Dermis microvascular lymphatic vessel endothelial cell (primary cell): ENCODE data around the gene PARVA. TPM values are rescaled to one million over a fixed set of nuclear protein-coding genes. Genes with fewer than 3 reads are reported as not detected.
"Not testable (repeated sequence)": the region's sequence is repeated elsewhere in the genome, so short reads cannot be mapped to it uniquely, and the experiment has no call there.

Source experiments
- DNase-seq, 2 donors: peaks; one replicate each; pipeline versions ENCODE4 v3.0.0 to v3.0.0-alpha.2; 2010; ENCODE audit warnings: low read depth in 2 of 2
- total RNA-seq: library from RNA; depleted of rRNA; stranded (reverse); fragments of >200 nt; gene quantifications from 2 replicates; pipeline ENCODE4 v1.2.1, GENCODE V29; 2014

Gene PARVA, protein sequence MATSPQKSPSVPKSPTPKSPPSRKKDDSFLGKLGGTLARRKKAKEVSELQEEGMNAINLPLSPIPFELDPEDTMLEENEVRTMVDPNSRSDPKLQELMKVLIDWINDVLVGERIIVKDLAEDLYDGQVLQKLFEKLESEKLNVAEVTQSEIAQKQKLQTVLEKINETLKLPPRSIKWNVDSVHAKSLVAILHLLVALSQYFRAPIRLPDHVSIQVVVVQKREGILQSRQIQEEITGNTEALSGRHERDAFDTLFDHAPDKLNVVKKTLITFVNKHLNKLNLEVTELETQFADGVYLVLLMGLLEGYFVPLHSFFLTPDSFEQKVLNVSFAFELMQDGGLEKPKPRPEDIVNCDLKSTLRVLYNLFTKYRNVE
- total RNA-seq = 17.6 and 25.5 TPM in 2 replicates

DNA sequence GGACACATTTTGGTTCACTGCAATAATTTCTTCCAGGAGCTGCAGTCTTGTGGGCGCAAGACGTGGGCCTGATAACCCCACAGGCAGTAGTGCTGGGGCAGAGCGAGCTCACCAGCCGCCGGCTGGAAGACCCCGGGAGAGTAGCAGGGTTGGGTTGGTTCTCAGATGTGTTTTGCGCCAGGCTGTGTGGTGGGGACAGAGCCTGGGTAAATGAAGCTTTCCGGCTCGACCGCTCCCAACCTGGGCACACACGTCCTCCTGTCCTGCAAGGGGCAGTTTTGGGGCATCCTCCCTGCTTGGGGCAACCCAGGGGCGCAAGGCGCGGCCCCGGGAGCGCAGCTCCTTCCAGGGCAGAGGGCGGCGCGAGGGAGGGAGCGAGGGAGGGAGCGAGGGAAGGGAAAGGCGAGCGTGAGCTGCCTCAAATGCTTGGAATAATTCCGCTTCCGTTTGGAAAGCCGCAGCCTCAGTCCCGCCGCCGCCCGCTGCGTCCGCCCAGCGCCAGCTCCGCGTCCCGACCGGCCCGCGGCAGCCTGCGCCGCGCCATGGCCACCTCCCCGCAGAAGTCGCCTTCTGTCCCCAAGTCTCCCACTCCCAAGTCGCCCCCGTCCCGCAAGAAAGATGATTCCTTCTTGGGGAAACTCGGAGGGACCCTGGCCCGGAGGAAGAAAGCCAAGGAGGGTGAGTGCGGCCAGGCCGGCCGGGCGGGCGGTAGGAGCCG lies at the start of gene PARVA:
Gene PARVA, plus strand, starts transcription at position 466 of the 718 bp plus-strand sequence. Its CDS starts 77 bp downstream, at position 543.
- peak; percentile 30 to 77 for DNase-seq

DNA sequence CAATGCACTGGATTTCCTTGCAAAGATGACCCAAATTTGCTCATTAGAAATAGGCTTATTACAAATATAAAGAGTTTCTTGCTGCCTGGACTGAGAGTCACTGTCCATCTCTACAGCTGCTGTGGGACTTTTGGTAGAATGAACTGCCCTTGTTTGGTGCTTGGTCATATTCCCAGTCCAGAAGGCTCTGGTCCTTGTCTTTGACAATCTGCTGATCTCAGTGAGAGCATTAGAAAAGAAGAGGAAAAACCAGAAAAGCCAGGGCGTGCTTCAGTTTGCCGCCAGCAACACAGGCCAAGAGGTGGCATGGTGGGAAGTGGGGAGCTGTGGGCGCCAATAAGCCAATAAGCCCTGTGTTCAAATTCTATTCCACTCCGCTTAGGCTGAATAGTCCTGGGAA lies 48.2 kb upstream of the PARVA start:
- no peak for DNase-seq

DNA sequence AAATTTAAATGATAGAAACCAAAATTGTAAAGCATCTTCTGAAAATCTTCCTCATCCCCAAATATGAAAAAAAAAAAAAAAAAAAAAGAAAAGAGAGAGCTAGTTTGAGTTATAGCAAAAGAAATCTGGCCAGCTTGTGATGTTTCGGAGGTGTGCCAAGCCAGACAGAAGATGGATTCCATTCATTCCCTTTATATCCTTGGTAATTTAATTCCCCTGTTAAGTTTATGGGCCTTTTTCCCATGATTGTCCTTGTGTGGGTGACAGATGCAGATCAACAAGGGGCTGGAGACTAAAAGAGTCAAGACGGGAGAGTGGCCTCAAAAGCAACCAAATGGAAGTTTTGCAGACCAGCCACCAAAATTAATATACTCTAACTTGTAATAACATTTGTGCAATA lies 47.6 kb upstream of the PARVA start:
- no peak for DNase-seq

DNA sequence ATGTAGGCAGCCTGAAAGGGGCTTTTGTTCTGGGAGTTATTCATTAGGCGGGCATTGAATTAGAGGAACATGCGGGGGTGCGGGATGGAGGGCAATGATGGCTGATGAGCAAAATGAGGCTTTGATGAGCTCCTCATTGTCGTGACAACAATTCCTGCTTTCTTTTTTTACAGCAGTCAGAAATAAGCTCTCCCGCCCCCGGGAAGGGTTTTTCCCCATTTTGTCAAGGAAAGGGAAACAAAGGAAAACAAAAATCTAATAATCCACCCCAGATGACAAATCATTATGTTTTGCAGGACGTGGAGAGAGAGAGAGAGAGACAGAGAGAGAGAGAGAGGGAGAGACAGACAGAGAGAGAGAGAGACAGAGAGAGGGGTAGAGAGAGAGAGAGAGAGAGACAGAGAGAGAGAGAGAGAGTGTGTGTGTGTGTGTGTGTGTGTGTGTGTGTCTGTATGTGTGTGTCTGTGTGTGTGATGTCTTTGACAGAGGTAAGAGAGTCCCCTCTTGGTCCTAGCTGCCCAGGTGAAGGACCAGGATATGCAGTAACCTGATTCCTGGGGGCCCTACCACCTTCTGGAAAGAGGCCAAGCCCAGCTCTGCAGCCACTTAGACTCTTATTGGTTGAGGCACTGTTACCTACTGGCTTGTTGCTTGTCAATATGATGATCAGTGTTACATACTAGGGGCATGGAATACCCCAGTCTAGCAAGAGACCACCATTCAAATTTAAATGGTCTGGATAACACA lies 46.7 kb upstream of the PARVA start:
- DNase-seq = no peak

- peak; percentile 66 to 80 for DNase-seq
Measured at GRCh38 chr11:12331239-12331874, 46.0 kb upstream of the PARVA start.

DNA sequence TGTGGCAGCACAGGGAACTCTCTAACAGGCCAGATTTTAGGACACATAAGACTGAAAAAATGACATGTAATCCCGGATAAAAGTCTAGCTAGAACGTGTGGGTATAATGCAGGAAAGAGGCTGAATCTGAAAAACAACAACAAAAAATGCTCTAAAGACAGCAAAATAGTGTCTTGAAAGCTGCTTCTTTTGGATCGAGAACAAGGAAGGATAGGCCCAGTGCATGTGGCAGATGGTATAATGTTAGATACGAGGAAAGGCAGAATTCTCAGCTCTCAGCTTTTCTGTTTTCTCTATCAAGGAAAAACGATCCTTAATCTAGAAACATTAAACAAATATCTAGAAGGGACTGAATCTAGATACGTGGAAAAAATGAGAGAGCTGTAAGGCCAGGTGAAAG lies 33.8 kb upstream of the PARVA start:
- no peak for DNase-seq

DNA sequence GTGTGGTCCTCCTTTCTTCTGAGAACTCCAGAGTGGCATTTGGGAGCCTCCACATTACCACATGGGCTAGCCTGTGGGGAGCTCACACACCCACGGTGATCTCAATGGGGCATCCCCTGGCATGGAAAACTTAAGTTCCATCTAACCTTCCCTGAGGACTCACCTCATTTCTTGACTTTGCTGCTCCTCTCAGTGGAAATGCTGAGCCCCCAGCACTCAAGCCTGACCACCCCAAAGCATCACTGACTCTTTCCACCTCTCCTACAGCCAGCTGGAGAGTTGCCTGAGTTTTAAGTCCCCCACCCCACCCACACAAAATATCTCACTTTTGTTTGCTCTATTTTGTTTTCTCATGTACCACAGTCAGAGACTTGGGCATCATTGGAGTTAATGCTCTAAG lies 23.8 kb upstream of the PARVA start:
- DNase-seq = no peak

DNA sequence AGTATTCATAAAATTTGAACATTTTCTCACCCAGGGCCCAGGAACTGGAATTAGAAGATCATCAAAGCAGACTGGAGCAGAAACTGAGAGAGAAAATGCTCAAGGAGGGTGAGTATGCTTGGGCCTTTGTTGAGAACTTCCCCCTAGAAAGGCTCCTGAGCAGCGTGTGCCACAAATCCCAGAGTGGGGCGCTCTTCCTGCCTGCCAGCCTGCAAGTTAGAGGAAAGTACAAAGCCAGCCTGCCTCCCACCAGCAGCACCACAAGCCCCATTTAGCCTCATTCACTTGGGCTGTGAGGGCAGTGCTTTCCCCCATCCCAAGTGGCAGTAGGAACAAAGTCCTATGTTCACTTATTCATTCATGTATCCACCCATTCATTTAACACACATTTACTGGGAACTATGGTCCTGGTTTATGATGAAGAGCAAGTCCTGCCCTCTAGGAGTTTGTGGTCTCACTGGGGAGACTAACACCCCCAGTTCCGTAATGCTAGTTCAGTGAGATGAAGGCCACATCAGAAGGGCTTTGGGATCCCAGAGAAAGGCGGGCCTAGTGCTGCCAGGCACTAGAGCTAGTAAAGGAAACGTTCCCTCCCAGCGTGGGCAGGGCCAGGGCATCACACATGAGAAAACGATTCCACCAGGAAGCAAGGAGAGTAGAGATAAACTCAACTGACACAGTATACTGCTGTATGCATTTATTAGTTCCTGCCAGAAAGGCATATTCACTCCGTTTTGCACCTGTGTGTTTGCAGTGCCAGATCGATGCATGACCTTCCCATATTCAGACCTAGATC lies 22.4 kb upstream of the PARVA start:
- no peak for DNase-seq

- no peak for DNase-seq
Measured at GRCh38 chr11:12356944-12357655, 20.3 kb upstream of the PARVA start.

DNA sequence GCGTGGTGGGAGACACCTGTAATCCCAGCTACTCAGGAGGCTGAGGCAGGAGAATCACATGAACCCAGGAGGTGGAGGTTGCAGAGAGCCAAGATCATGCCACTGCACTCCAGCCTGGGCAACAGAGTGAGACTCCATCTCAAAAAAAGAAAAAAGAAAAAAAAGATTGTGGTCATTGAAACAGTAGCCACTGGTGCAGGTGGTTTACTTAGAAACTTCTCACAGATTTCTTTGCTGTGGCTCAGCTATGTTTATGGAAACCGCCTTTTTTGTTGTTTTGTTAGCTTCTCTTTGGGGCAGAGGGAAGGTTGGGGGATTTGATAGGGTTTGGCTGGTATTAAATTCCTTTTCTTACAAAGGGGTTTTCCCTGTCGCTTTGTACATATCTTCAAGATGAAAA lies 19.7 kb upstream of the PARVA start:
- DNase-seq = not testable (repeated sequence)

GRCh38 chr11:12358302-12359188 lies 18.8 kb upstream of the PARVA start:
- DNase-seq = no peak

- DNase-seq = no peak
Measured at GRCh38 chr11:12359761-12360160, 17.6 kb upstream of the PARVA start.

GRCh38 chr11:12361682-12362081 lies 15.7 kb upstream of the PARVA start:
- no peak for DNase-seq

GRCh38 chr11:12362857-12363256 lies 14.5 kb upstream of the PARVA start:
- DNase-seq = no peak

- DNase-seq = no peak
Measured at GRCh38 chr11:12363373-12363772, 14.0 kb upstream of the PARVA start.

GRCh38 chr11:12365965-12366575 lies 11.3 kb upstream of the PARVA start:
- DNase-seq = peak in 1 of 2 donors; percentile 23

GRCh38 chr11:12367057-12367456 lies 10.3 kb upstream of the PARVA start:
- not testable (repeated sequence) for DNase-seq

- DNase-seq = no peak
Measured at GRCh38 chr11:12372111-12372510, 5.3 kb upstream of the PARVA start.

GRCh38 chr11:12375720-12376119 lies 1.7 kb upstream of the PARVA start:
- DNase-seq = no peak
